GM19239 (cell line): Measurements from ENCODE around the gene CCDC68.

ENCODE experiments used
- DNase-seq: peaks from one replicate; pipeline ENCODE4 v3.0.0; 2011; ENCODE audit warnings: low spot score; ENCODE audit not compliant: insufficient read length
- FAIRE-seq: peaks from 2 replicates; lab custom pipeline; 2011; peaks lifted over from hg19 to GRCh38; lab: Jason Lieb, UNC

The CCDC68 gene

GRCh38 chr18:54962919-54963645 lies 3.8 kb upstream of the CCDC68 start:
- FAIRE-seq = no peak
- no peak for DNase-seq

- FAIRE-seq = no peak
- DNase-seq = no peak
Observed at GRCh38 chr18:54961868-54962267, 2.6 kb upstream of the CCDC68 start.

DNA sequence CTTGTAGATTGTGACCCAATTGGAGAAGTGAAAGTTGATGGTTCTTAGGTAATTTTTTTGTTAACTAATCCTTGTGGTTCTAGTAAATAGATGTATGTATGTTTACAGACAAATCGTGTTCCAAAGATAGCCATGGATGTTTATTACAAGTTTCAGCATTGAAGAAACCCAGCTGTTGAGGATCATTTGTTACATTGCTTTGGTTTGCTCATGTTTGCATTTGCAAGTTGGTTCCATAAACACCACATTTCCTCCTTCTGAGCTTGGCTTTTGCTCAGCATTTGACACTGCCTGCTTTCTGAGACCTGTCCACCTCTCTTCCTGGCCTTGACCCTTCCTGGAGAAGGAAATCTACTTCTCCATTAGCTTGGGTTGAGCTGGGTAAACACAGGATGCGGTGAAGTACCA lies 1.8 kb upstream of the CCDC68 start:
- FAIRE-seq (no peak), DNase-seq (no peak)

DNA sequence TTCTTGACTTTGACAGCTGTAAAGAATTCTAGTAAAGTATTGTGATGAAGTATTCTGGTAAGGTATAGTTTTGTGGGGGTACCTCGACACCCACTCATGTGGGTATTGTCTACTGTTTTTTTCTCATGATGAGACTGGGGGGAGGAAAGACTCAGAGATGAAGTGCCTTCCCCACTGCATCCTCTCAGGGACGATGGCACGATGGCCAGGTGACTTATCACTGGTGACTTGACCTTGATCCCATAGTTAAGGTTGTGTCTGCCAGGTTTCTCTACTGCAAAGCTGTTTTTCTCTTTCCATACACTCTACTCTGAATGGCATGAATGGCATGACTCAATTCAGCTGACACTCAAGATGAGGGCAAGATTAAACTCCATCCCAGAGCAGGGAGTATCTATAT lies 936 bp upstream of the CCDC68 start:
- no peak for DNase-seq
- FAIRE-seq = no peak

GRCh38 chr18:54957996-54958395 lies 1.3 kb downstream of the CCDC68 start:
- no peak for DNase-seq
- FAIRE-seq = no peak

DNA sequence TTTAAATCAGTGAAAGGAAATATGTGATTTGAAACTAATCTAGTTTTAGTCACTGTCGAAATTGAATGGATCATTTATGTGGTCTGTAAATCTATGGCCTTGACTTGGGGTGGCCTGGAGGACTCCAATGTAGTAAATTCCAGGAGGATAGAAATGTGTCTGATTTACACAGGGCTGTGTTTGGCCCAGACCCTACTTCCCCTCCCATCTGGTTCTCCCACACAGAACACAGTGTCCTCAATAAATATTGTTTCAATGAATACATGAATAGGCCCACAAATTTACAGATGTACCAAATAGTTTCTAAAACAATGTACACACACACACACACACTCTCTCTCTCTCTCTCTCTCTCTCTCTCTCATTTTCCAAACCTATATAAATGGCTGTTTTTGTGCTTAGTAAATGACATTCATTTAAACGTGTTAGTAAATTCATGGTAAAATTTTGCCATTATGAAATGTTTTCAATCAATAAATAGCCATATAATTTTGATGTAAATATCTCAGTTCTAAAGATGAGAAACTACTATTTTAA lies 1.9 kb downstream of the CCDC68 start:
- FAIRE-seq = no peak
- DNase-seq = no peak

GRCh38 chr18:54956506-54956905 lies 2.8 kb downstream of the CCDC68 start:
- no peak for FAIRE-seq
- DNase-seq = no peak

DNA sequence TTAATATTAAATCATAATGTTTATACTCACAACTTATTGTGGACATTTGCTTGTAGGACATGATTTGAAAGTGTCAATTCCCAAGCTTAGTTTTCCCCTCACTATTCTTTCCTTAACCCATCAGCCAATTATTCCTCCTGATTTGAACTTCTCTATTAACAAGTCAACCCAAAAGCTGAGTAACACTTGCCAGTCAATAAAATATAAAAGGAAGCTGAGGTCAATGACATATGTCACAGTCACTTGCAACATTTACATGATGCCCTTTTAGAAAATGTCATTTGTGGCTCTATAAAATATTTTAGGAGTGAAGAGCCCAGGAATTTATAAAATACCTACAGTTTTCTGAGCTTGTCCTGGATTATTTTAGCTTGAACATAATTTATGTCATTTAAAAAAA lies 7.2 kb downstream of the CCDC68 start:
- DNase-seq (no peak), FAIRE-seq (no peak)

- no peak for FAIRE-seq
- no peak for DNase-seq
Observed at GRCh38 chr18:54950221-54950620, 9.0 kb downstream of the CCDC68 start.

GRCh38 chr18:54949588-54949987 lies 9.7 kb downstream of the CCDC68 start:
- FAIRE-seq = no peak
- DNase-seq = no peak

DNA sequence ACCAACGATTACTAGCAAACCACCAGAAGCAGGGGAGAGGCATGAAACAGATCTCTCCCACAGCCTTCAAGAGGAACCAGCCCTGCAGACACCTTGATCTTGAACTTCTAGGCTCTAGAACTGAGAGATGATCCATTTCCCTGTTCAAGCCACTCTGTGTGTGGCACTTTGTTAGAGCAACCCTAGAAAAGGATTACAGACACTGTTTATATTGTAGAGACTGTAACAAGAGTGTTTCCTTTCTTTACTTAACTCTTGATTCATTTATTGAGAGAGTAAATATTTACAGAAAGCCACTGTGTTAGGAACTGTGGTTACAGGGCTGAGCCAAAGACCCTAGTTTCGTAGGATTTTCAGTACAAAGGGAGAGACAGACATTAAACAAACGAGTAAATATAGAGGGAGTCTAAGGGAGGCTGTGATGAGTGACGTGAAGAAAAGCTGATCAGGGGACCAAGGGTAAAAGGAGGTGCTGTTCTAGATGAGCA lies 10.9 kb downstream of the CCDC68 start:
- DNase-seq = no peak

DNA sequence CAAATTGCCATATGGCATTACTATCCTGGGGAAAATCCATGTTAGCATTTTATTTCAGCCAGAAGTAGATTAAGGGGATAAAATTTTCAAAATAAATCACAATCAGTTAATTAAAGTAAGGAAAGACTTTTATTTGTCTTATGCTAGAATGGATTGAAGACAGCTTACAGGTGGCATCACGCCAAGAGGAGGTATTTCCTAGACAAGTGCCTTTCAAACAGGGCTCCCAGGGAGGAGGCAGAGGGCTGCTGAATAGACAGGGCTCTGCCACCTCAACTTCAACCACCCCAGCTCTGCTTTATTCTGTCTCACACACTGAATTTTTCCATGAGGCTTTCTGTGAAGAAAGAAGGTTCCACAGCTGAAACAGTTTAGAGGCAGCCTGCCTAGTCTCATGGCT lies 12.2 kb downstream of the CCDC68 start:
- FAIRE-seq = no peak
- DNase-seq = no peak

More for the DNA sequence above, 10.9 kb downstream of the CCDC68 start:
- no peak for FAIRE-seq

DNA sequence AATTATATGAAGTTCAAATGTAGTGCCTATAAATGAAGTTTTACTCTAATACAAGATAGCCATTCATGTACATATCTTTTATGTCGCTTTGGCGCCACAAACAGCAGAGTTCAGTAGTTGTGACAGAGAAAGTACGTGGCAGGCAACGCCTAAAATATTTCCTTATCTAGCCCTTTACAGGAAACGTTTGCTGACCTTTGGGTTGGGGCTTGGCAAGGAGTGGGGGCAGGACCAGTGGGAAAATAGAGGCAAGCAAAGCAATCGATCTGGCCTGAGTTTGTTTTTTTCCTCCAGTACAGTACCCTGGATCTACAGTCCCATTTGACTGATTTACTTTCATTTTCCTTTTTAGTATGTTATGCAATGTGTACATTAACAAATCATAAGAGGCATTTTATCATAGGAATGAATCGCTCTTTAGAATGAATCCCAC lies 13.1 kb downstream of the CCDC68 start:
- DNase-seq (no peak), FAIRE-seq (peak; percentile 84)

DNA sequence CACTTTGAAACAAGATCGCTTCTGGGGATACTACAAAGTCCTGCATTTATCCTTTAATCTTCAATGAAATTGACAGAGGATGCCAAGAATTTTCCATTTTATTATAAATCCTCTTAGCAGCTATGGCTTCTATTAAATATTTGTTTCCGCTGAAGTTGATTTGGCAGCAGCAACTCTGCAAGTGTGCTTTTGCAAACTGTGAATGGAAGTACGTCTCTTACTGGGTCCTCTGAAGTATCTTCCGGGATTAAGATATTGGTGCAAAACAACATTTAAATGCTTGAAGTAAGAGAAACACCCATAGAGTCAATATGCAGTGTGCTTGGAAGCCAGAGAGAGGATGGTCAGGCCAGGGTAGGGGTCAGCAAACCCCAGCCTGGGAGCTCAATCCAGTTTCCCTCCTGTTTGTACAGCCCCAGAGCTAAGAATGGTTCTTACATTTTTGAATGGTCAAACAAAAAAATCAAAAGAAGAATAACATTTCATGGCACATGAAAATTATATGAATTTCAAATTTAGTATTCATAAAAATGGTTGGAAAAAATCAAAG lies 13.6 kb downstream of the CCDC68 start:
- no peak for DNase-seq
- FAIRE-seq = no peak

GRCh38 chr18:54942569-54942968 lies 16.7 kb downstream of the CCDC68 start:
- FAIRE-seq (no peak), DNase-seq (no peak)

DNA sequence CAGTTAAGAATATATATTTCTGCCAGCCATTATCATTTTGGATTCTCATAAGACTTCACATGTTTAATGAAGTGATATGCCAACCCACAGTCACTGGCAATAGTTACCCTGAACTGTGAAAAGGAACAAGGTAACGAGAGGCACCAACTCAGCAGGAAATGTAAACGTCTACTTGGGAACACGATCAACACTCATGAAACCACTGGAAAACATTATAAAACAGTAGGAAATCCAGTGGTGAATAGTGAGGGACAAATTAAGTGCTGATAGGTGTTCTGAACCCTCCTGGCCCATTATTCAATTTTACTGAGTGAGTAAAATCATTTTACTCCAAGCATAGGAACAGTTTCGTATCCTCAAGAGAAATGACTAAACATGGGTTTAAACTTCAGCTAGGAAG lies 17.1 kb downstream of the CCDC68 start:
- FAIRE-seq (no peak), DNase-seq (no peak)

- DNase-seq (no peak), FAIRE-seq (no peak)
Observed at GRCh38 chr18:54939361-54939917, 19.8 kb downstream of the CCDC68 start.

GRCh38 chr18:54938506-54938905 lies 20.8 kb downstream of the CCDC68 start:
- DNase-seq (no peak), FAIRE-seq (no peak)

DNA sequence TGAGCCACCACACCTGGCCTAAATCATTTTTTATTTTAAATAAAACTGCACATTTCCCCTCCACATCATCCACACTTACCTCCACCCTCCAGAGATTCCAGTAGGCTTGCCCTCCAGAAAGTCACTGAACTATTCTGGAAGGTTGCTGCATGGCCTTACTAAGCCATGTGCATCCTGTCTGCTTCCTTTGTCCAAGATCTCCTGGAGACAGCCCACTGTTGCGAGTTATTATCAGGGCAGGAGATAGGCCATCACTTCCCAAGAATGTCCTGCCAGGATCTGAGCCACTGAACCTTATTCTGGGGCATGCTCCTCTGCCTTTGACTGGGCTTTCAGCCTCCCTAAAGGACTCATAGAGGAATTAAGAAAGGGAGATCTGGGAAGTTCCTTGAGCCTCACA lies 26.8 kb downstream of the CCDC68 start:
- FAIRE-seq (no peak), DNase-seq (no peak)

- FAIRE-seq (no peak), DNase-seq (no peak)
Observed at GRCh38 chr18:54931152-54931551, 28.1 kb downstream of the CCDC68 start.

- DNase-seq (no peak), FAIRE-seq (no peak)
Observed at GRCh38 chr18:54928236-54928635, 31.0 kb downstream of the CCDC68 start.
